SJCRH30 (cell line): ENCODE results near the gene FAM228B. TPM values are rescaled to one million over a fixed set of nuclear protein-coding genes. Genes with fewer than 3 reads are reported as not detected.

Source experiments
- DNase-seq, 2 experiments: peaks; one replicate each; pipeline ENCODE4 v3.0.0-alpha.2; 2015 to 2020
- H3K27ac ChIP-seq: fragments of 250-450 bp; sonication (Bioruptor Pico); 2 replicates; pipeline ENCODE4 v1.5.1; 2020; ENCODE audit warnings: mild to moderate bottlenecking, moderate library complexity
- H3K27me3 ChIP-seq: fragments of 250-450 bp; sonication (Bioruptor Pico); 2 replicates; pipeline ENCODE4 v1.5.1; 2020; ENCODE audit warnings: mild to moderate bottlenecking, moderate library complexity
- H3K36me3 ChIP-seq: fragments of 250-450 bp; sonication (Bioruptor Pico); 2 replicates; pipeline ENCODE4 v1.5.1; 2020; ENCODE audit warnings: mild to moderate bottlenecking, moderate library complexity
- H3K4me1 ChIP-seq: fragments of 250-450 bp; sonication (Bioruptor Pico); 2 replicates; pipeline ENCODE4 v1.5.1; 2020; ENCODE audit warnings: mild to moderate bottlenecking, moderate library complexity
- H3K4me3 ChIP-seq: fragments of 250-450 bp; sonication (Bioruptor Pico); 2 replicates; pipeline ENCODE4 v1.5.1; 2020; ENCODE audit warnings: mild to moderate bottlenecking, moderate library complexity
- H3K9me3 ChIP-seq: fragments of 250-450 bp; sonication (Bioruptor Pico); replicated peaks from 2 replicates; pipeline ENCODE4 v1.5.1; 2020; ENCODE audit warnings: mild to moderate bottlenecking, moderate library complexity
- total RNA-seq: library from RNA; depleted of rRNA; stranded (reverse); fragments of >200 nt; shearing (Covaris generic); gene quantifications from 2 replicates; pipeline ENCODE4 v1.2.3, GENCODE V29; 2014; rRNA removed

The FAM228B gene
- 2.2 and 2.5 TPM in 2 replicates for total RNA-seq

- no peaks in the 10 kb centered on the region for H3K9me3 ChIP-seq
- H3K4me3 ChIP-seq: peak within 1 kb of the TSS; percentile 77
- H3K36me3 ChIP-seq: no peaks in the 10 kb centered on the region
- DNase-seq: peak; percentile 92 to 93
- peak within 1 kb of the TSS; percentile 73 for H3K27ac ChIP-seq
- H3K27me3 ChIP-seq: no peaks in the 10 kb centered on the region
- peaks cover 5% of the 10 kb centered on the region; the same call in 1 of the 2 replicates for H3K4me1 ChIP-seq
Measured at GRCh38 chr2:24123195-24123921, at the start of gene FAM228B, which contains the start of gene PFN4. TSS of gene FAM228B (plus strand) at chr2:24123469. CDS start at chr2:24124362, 893 bp downstream. TSS of gene PFN4 (minus strand) at chr2:24123334. CDS start at chr2:24122535, 799 bp downstream.

- Histone ChIP-seq H3K36me3 (peaks cover 50% of the 10 kb centered on the region), H3K4me1 (no peaks in the 10 kb centered on the region; the same call in 1 of the 2 replicates), H3K27me3 (no peaks in the 10 kb centered on the region), H3K4me3 (no peak overlapping the region), H3K9me3 (no peaks in the 10 kb centered on the region), H3K27ac (no peak overlapping the region)
- no peak for DNase-seq
Measured at GRCh38 chr2:24073816-24074215, 49.5 kb upstream of the FAM228B start.

- Histone ChIP-seq H3K27me3 (no peaks in the 10 kb centered on the region), H3K9me3 (no peaks in the 10 kb centered on the region), H3K27ac (peak overlapping the region; percentile 56; the same call in 1 of the 2 replicates), H3K4me3 (peak overlapping the region; percentile 71), H3K4me1 (peaks cover 11% of the 10 kb centered on the region), H3K36me3 (peaks cover 47% of the 10 kb centered on the region)
- DNase-seq: no peak
Measured at GRCh38 chr2:24075259-24075658, 48.0 kb upstream of the FAM228B start.

GRCh38 chr2:24075915-24076848 lies 47.1 kb upstream of the FAM228B start, which contains the start of gene SF3B6:
TSS of gene SF3B6 (minus strand) at chr2:24076326. CDS start at chr2:24076229, 97 bp downstream.
- Histone ChIP-seq H3K9me3 (no peaks in the 10 kb centered on the region), H3K27ac (peak within 1 kb of the TSS; percentile 56), H3K27me3 (no peaks in the 10 kb centered on the region), H3K36me3 (peaks cover 39% of the 10 kb centered on the region), H3K4me1 (peaks cover 16% of the 10 kb centered on the region), H3K4me3 (peak within 1 kb of the TSS; percentile 71)
- DNase-seq: peak; percentile 99

- no peak overlapping the region for H3K27ac ChIP-seq
- H3K4me3 ChIP-seq: no peak overlapping the region
- DNase-seq: no peak
Measured at GRCh38 chr2:24076849-24077534, 46.3 kb upstream of the FAM228B start.

GRCh38 chr2:24077535-24077877 lies 45.8 kb upstream of the FAM228B start:
- Histone ChIP-seq H3K27me3 (no peaks in the 10 kb centered on the region), H3K36me3 (peaks cover 36% of the 10 kb centered on the region), H3K4me1 (peaks cover 29% of the 10 kb centered on the region), H3K27ac (no peak overlapping the region), H3K4me3 (no peak overlapping the region), H3K9me3 (no peaks in the 10 kb centered on the region)
- DNase-seq: no peak

More at GRCh38 chr2:24076849-24077534, 46.3 kb upstream of the FAM228B start:
- H3K36me3 ChIP-seq: peaks cover 35% of the 10 kb centered on the region
- no peaks in the 10 kb centered on the region for H3K9me3 ChIP-seq
- H3K27me3 ChIP-seq: no peaks in the 10 kb centered on the region
- H3K4me1 ChIP-seq: peaks cover 24% of the 10 kb centered on the region

GRCh38 chr2:24077879-24078278 lies 45.4 kb upstream of the FAM228B start:
- Histone ChIP-seq H3K36me3 (peaks cover 33% of the 10 kb centered on the region), H3K4me3 (no peak overlapping the region), H3K4me1 (peaks cover 33% of the 10 kb centered on the region), H3K27me3 (no peaks in the 10 kb centered on the region), H3K9me3 (no peaks in the 10 kb centered on the region), H3K27ac (no peak overlapping the region)
- DNase-seq: no peak

- peaks cover 17% of the 10 kb centered on the region for H3K36me3 ChIP-seq
- peak; percentile 98 to 99 for DNase-seq
Measured at GRCh38 chr2:24080701-24081100, 42.6 kb upstream of the FAM228B start.

GRCh38 chr2:24082787-24083566 lies 40.3 kb upstream of the FAM228B start:
- peak overlapping the region; percentile 96 for H3K27ac ChIP-seq
- H3K36me3 ChIP-seq: peaks cover 17% of the 10 kb centered on the region
- H3K27me3 ChIP-seq: no peaks in the 10 kb centered on the region
- H3K4me3 ChIP-seq: peak overlapping the region; percentile 73
- H3K9me3 ChIP-seq: no peaks in the 10 kb centered on the region
- peaks cover 41% of the 10 kb centered on the region for H3K4me1 ChIP-seq
- peak in 1 of 2 experiments; percentile 23 for DNase-seq

More at GRCh38 chr2:24080701-24081100, 42.6 kb upstream of the FAM228B start:
- H3K4me3 ChIP-seq: no peak overlapping the region
- H3K9me3 ChIP-seq: no peaks in the 10 kb centered on the region
- peak overlapping the region; percentile 96 for H3K27ac ChIP-seq
- H3K4me1 ChIP-seq: peaks cover 41% of the 10 kb centered on the region
- no peaks in the 10 kb centered on the region for H3K27me3 ChIP-seq

GRCh38 chr2:24083567-24084385 lies 39.5 kb upstream of the FAM228B start:
- peak overlapping the region; percentile 96 for H3K27ac ChIP-seq
- peak; percentile 99 for DNase-seq
- H3K9me3 ChIP-seq: no peaks in the 10 kb centered on the region
- H3K36me3 ChIP-seq: peaks cover 16% of the 10 kb centered on the region
- H3K27me3 ChIP-seq: no peaks in the 10 kb centered on the region
- peak overlapping the region; percentile 73 for H3K4me3 ChIP-seq
- peaks cover 41% of the 10 kb centered on the region for H3K4me1 ChIP-seq

- Histone ChIP-seq H3K27ac (peak within 1 kb of the TSS; percentile 96), H3K4me1 (peaks cover 36% of the 10 kb centered on the region), H3K27me3 (no peaks in the 10 kb centered on the region), H3K4me3 (peak within 1 kb of the TSS; percentile 73), H3K36me3 (peaks cover 8% of the 10 kb centered on the region), H3K9me3 (no peaks in the 10 kb centered on the region)
- peak; percentile 96 to 97 for DNase-seq
Measured at GRCh38 chr2:24084386-24085199, 38.7 kb upstream of the FAM228B start, which contains the start of gene TP53I3. TSS of gene TP53I3 (minus strand) at chr2:24084834. CDS start at chr2:24084326, 508 bp downstream.

- peaks cover 31% of the 10 kb centered on the region for H3K4me1 ChIP-seq
- H3K4me3 ChIP-seq: peak overlapping the region; percentile 73
- no peak for DNase-seq
- peaks cover 6% of the 10 kb centered on the region for H3K36me3 ChIP-seq
- H3K9me3 ChIP-seq: no peaks in the 10 kb centered on the region
- H3K27ac ChIP-seq: peak overlapping the region; percentile 96
- H3K27me3 ChIP-seq: no peaks in the 10 kb centered on the region
Measured at GRCh38 chr2:24085200-24085489, 38.1 kb upstream of the FAM228B start.
